ENCODE measurements around the gene GPSM1.

The GPSM1 gene

DNA sequence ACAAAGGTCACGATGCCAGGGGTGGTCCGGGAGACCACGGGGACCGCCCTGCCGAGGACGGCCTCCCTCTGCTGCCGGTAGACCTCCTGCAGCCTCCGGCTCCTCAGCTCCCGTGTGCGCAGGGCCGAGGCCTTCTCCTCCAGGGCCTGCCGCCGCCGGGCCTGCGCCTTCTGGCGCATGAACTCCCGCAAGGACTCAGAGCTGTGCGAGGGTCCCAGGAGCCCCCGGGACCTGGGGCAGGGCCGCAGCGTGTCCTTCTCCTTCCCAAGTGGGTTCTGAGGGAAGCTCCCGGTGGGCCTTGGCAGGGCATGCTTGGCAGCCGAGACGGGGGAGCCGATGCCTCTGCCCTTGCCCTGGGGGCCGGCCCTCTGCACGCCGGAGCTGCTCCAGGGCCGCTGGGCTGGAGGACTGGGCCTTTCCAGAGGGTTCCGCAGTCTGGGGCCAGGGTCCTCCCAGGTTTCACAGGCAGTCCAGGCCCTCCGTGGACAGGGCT lies 36.8 kb upstream of the GPSM1 start:
- DNase-seq (ENCODE audit: low read depth): no peak

DNA sequence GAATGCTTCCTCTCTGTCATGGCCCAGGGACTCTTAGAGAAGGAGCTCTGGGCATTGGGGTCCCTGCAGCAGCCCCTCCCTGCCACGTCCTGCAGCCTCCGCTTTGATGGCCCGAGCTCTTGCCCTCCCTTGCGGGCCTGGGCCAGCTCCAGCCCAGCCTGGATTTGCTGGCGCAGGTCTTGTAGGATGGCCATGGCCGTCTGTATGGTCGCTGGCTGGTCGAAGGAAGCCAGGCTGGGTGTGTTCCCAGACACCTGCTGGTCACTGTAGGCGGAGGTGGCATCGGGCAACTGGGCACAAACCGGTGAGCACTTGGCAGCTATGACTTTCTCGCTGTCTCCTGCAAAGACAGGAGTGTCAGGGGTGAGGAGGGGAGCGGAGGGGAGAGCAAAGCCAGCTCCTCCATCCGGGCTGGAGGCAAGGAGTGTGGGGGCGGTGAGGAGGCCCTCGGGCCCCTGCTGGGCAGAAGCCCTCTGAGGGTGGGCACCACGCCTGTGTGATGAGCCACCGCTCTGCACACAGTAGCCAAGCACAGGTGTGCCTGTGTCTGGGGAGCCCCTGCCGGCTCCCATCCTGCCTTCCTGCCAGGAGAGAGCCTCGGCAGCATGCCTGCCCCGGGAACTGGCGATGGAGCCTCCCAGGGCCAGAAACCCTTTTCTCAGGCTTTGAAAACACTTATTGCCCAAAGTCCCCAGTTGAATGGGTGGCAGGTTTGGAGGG lies 35.9 kb upstream of the GPSM1 start:
- DNase-seq (ENCODE audit: low read depth): no peak

DNA sequence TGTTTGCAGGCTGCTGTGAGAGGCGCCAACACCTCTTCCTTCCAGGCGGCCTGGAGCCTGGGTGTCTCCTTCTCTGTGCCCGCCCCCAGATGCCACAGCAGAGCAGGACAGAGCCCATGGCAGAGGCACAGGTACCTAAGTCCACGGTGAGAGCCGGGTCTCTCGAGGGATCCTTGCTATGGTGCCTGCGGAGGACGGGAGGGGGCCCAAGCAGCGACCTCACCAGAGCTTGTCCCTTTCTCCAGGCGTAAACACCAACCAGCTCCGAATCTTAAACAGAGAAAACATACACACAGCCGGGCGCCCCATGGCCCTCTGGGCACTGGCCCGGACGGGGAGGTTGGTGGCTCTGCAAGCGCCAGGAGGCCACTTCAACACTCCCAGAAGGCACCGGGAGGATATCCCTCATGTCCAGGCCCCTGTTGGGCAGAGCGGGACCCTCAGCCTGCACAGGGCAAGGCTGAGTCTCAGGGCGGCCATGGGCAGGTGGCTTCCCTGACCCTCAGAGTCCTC lies 35.3 kb upstream of the GPSM1 start:
- no peak for DNase-seq (ENCODE audit: low read depth)

DNA sequence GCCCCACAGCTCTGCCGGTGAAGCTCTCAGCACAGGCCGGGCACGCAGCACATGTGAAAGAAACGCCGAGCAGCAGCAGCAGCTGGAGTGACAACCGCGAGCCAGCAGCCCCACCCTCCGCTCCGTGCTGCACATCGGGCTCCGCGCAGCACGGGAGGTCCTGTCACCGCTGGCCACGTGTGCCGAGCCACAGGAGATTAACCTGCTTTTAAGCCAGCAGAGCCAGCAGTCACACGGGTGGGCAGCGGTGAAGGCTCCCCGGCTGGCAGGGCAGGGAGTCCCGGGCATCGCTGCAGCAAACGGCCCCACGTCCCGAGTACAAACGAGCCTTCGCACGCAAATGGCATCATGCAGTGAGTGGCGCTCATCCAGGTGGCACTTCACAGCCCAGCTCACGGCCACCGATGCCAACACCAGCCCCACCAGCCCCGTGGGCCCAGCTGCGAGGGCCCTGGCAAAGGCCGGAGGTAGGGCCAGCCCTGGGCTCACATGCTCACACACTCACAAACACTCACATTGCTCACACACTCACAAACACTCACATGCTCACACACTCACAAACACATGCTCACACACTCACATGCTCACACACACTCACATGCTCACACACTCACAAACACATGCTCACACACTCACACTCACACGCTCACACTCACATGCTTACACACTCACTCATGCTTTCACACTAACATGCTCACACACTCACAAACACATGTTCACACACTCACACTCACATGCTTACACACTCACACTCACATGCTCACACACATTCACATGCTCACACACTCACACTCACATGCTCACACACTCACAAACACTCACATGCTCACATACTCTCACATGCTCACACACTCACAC lies 34.5 kb upstream of the GPSM1 start:
- DNase-seq (ENCODE audit: low read depth): no peak

DNA sequence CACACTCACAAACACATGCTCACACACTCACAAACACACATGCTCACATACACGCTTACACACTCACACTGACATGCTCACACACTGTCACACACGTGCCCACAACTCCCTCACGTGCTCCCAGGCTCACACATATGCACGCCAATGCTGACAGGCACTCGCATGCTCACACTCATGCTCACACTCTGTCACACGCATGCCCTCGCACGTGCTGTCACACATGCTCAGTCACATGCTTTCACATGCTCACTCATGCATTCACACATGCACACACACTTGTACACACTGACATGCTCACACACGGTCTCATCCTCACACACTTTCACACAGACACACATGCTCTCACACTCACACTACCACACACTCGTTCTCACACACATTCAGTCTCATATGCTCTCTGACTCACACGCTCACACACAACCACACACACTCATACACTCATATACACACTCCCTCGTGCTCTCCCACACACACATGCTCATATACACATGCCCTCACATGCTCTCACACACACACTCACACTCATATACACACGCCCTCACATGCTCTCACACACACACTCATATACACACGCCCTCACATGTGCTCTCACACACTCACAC lies 33.8 kb upstream of the GPSM1 start:
- DNase-seq (ENCODE audit: low read depth): no peak

GRCh38 chr9:136294437-136294836 lies 32.9 kb upstream of the GPSM1 start:
- no peak for DNase-seq (ENCODE audit: low read depth)

DNA sequence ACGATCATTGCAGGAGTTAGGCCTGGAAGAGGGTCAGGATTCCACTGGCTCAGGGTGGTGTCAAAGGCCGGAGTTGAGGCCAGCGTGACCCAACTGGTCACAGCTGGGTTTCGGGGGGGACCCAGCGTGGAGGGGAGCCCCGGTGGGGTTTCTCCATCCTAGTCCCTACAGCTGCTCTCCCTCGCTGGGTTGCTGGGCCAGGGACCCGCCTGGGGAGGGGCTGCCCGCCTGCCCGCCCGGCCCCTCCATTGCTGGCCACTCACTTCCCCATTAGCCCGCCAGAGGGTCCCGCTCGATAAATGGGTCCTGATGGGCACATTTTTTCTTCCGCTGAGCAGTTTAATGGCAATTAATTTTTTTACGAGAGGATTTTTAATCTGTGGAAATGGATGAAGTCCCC lies 32.3 kb upstream of the GPSM1 start:
- DNase-seq (ENCODE audit: low read depth): no peak

- DNase-seq (ENCODE audit: low read depth): no peak
These were observed 31.6 kb upstream of the GPSM1 start for GRCh38 chr9:136295542-136296433.

DNA sequence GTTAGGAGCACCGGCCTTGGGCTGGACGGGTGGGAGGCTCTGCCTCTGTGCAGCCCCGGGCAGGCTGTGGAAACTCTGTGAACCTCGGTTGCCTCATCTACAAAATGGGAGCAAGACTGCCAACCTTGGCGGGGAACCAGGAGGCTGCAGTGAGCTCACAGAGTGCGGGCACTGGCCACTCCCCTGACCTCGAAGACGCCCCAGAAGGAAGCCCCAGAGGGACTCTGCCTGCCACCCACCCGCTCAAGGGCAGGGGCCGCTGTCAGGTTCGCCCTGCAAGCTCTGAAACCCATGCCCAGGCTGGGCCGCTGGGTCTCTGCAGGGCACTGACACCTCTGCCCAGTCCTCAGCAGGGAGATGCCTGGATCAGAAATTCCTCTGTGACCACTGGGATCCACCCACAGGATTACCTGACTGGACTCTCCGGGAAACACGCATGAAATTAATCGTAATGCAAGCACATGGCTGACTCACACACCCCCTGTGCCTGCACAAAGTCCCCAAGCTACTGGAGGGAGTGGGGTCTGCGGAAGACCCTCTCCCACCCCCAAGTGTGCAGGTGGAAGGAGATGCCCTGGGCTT lies 30.8 kb upstream of the GPSM1 start:
- DNase-seq (ENCODE audit: low read depth): no peak

GRCh38 chr9:136297016-136297691 lies 30.2 kb upstream of the GPSM1 start:
- no peak for DNase-seq (ENCODE audit: low read depth)

GRCh38 chr9:136297766-136298735 lies 29.3 kb upstream of the GPSM1 start:
- no peak for DNase-seq (ENCODE audit: low read depth)

GRCh38 chr9:136299116-136299515 lies 28.2 kb upstream of the GPSM1 start:
- no peak for DNase-seq (ENCODE audit: low read depth)

- no peak for DNase-seq (ENCODE audit: low read depth)
These were observed 27.8 kb upstream of the GPSM1 start for GRCh38 chr9:136299541-136299940.

DNA sequence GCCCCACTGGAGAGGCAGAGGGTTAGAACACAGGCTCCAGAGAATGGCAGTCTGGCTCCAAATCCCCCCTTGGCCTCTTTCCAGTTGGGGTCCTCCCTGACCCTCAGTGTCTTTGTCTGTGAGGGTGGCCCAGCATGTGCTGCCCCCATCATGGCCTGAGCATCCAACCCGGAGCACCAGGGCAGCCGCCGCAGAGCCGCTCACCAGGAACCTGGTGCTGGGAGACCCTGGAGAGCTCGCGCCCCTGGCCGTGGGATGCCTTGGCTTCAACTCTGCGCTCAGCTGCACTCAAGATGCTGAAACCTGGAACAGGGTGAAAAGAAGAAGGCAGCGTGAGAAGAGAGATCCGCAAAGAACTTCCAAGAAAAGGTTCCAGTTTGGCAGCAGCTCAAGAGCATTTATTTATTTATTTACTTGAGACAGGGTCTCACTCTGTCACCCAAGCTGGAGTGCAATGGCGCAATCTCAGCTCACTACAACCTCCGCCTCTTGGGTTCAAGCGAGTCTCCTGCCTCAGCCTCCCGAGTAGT lies 27.3 kb upstream of the GPSM1 start:
- no peak for DNase-seq (ENCODE audit: low read depth)

DNA sequence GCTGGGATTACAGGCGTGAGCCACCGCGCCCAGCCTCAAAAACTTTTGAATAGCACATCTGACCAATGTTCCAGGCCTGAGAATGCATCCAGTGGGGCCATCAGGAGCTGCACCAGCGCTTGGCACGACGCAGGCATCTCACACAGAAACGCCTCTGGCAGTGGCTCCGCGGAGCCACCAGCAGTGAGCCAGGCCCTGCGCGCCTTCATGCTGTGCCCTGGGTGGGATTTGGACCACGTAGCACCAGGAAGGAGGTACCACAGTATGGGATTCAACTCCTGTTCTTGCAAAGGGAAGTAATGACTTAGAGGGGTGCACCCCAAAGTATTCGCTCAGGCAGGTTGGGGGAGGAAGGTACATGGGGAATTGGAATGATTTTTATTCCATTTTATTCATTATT lies 26.5 kb upstream of the GPSM1 start:
- DNase-seq (ENCODE audit: low read depth): no peak

GRCh38 chr9:136302527-136302926 lies 24.8 kb upstream of the GPSM1 start:
- DNase-seq (ENCODE audit: low read depth): no peak

- DNase-seq (ENCODE audit: low read depth): no peak
These were observed 24.1 kb upstream of the GPSM1 start for GRCh38 chr9:136303066-136303824.

- DNase-seq (ENCODE audit: low read depth): no peak
These were observed 23.4 kb upstream of the GPSM1 start, which contains the start of gene CCDC187 for GRCh38 chr9:136303825-136304416. Gene CCDC187 (minus strand): TSS chr9:136304094. CDS start chr9:136303830, 264 bp downstream.

Measured in HS-5 (cell line).